K562 (cell line): ENCODE measurements around the gene PFKFB2. TPM values are rescaled to one million over a fixed set of nuclear protein-coding genes. Genes with fewer than 3 reads are reported as not detected.
A peak's percentile ranks its signal among the peaks of the same experiment; 100 is the strongest.

ENCODE experiments used
- CEBPG ChIP-seq, 3 experiments: fragments of 200-800 bp in 1 of 3; sonication (Bioruptor generic) in 1 of 3; sonication (generic) in 1 of 3; formaldehyde crosslinking in 1 of 3; IDR thresholded peaks in 2 of 3; conservative IDR thresholded peaks in 1 of 3; 2 replicates each; pipeline versions ENCODE4 v1.6.1 to v1.8.0; 2016 to 2022; ENCODE audit warnings: missing compliant biosample characterization in 2 of 3, missing genetic modification characterization in 2 of 3, mild to moderate bottlenecking in 1 of 3, missing genetic modification reagents in 1 of 3
- FOXA1 ChIP-seq: fragments of 450-650 bp; IDR thresholded peaks from 2 replicates; pipeline ENCODE4 v1.6.1; 2016; ENCODE audit warnings: mild to moderate bottlenecking, borderline replicate concordance
- GATAD2A ChIP-seq: fragments of 450-650 bp; IDR thresholded peaks from 2 replicates; pipeline ENCODE4 v1.6.1; 2017
- JUND ChIP-seq, 2 experiments: IDR thresholded peaks; 2 replicates in 1 of 2; 3 replicates in 1 of 2; pipeline ENCODE4 v1.6.1; 2011; ENCODE audit warnings: borderline replicate concordance in 2 of 2, low read depth in 2 of 2, low read length in 2 of 2, improper control_type of control experiment in 1 of 2, missing biosample characterization in 1 of 2, missing genetic modification characterization in 1 of 2, missing genetic modification reagents in 1 of 2
- KAT8 ChIP-seq: fragments of 450-650 bp; IDR thresholded peaks from 2 replicates; pipeline ENCODE4 v1.6.1; 2016; ENCODE audit warnings: low read depth, mild to moderate bottlenecking
- KLF10 ChIP-seq: fragments of 250-450 bp; sonication (Bioruptor Pico); IDR thresholded peaks from 2 replicates; pipeline ENCODE4 v1.6.1; 2021; ENCODE audit warnings: matching md5 sums
- KLF13 ChIP-seq: fragments of 450-650 bp; IDR thresholded peaks from 2 replicates; pipeline ENCODE4 v1.6.1; 2016; ENCODE audit warnings: missing genetic modification characterization, low read depth, mild to moderate bottlenecking, missing compliant biosample characterization, moderate library complexity, borderline replicate concordance
- LCOR ChIP-seq: sonication (generic); formaldehyde crosslinking; IDR thresholded peaks from 2 replicates; pipeline ENCODE4 v1.8.0; 2022; ENCODE audit warnings: mild to moderate bottlenecking, missing genetic modification reagents
- NFYB ChIP-seq: IDR thresholded peaks from 2 replicates; pipeline ENCODE4 v1.6.1; 2011; ENCODE audit warnings: mild to moderate bottlenecking, moderate library complexity; ENCODE audit not compliant: insufficient read length; ENCODE audit errors: extremely low read depth
- PCBP1 ChIP-seq: fragments of 200-400 bp; formaldehyde crosslinking; IDR thresholded peaks from 2 replicates; pipeline ENCODE4 v1.6.1; 2018; ENCODE audit warnings: mild to moderate bottlenecking, low read depth, low read length; ENCODE audit not compliant: poor library complexity, severe bottlenecking
- PHF21A ChIP-seq: fragments of 450-650 bp; IDR thresholded peaks from 2 replicates; pipeline ENCODE4 v1.6.1; 2017; ENCODE audit warnings: low read depth, borderline replicate concordance
- SPI1 ChIP-seq: IDR thresholded peaks from 2 replicates; pipeline ENCODE4 v1.6.1; 2011; ENCODE audit warnings: low read depth, low read length, control low read depth, borderline replicate concordance
- SREBF1 ChIP-seq: fragments of 150-350 bp; IDR thresholded peaks from 2 replicates; pipeline ENCODE4 v1.6.1; 2014; ENCODE audit warnings: antibody characterized with exemption, low read depth, low read length, borderline replicate concordance
- STAG1 ChIP-seq: sonication (generic); formaldehyde crosslinking; IDR thresholded peaks from 2 replicates; pipeline ENCODE4 v1.5.0; 2020; ENCODE audit warnings: missing genetic modification reagents, borderline replicate concordance
- TRIM24 ChIP-seq, 2 experiments: fragments of 450-650 bp; IDR thresholded peaks; 2 replicates each; pipeline ENCODE4 v1.6.1; 2016
- ZNF436 ChIP-seq: fragments of 250-450, 450-650 bp; sonication (Bioruptor Pico); formaldehyde crosslinking; IDR thresholded peaks from 2 replicates; pipeline ENCODE4 v1.7.0; 2020; ENCODE audit warnings: mild to moderate bottlenecking
- ZNF583 ChIP-seq: fragments of 250-450 bp; sonication (Bioruptor Pico); IDR thresholded peaks from 2 replicates; pipeline ENCODE4 v1.4.0; 2020
- ZNF699 ChIP-seq: fragments of 250-450 bp; sonication (Bioruptor Pico); IDR thresholded peaks from 2 replicates; pipeline ENCODE4 v1.8.0; 2021; ENCODE audit warnings: mild to moderate bottlenecking, moderate library complexity; ENCODE audit not compliant: insufficient replicate concordance
- polyA plus RNA-seq, 8 experiments: library from polyadenylated mRNA; depleted of rRNA in 4 of 8; stranded (reverse) in 5 of 8; unstranded in 3 of 8; fragments of >200 nt; fragmentation: Nextera tagmentation in 2 of 8; fragmentation: Illumina TruSeq in 1 of 8; extraction: Ambion mirVana in 2 of 8; extraction: Trizol in 1 of 8; gene quantifications; 2 replicates each; pipeline versions ENCODE4 v1.2.1 to v1.2.3, GENCODE V29; 2011 to 2014; ENCODE audit warnings: inconsistent platforms in 1 of 8, missing spikeins in 1 of 8
- total RNA-seq, 7 experiments: library from RNA; depleted of rRNA in 6 of 7; stranded (reverse); fragments of >200 nt in 6 of 7; fragmentation: Illumina TruSeq in 2 of 7; extraction: Trizol in 2 of 7; gene quantifications; 2 replicates each; pipeline versions ENCODE4 v1.2.1 to v1.2.3, GENCODE V29; 2011 to 2021; ENCODE audit warnings: low replicate concordance in 1 of 7
- TF ChIP-seq, protein P1 (sequence below), 2 experiments: fragments of 450-650 bp; IDR thresholded peaks; 2 replicates each; pipeline ENCODE4 v1.6.1; 2016; ENCODE audit warnings: mild to moderate bottlenecking in 2 of 2, borderline replicate concordance in 1 of 2, low read depth in 1 of 2, moderate library complexity in 1 of 2

Gene PFKFB2
- total and polyA plus RNA-seq, 9 of the 15 experiments (the other 6 are each of a cell fraction or from before 2014, with no cell fraction given), result 6.9 to 26.0 (median 16.4) TPM

GRCh38 chr1:207052911-207053769, at the start of gene PFKFB2 (continued):
- peak; percentile 64; the same call in 1 of the 2 replicates for TF ChIP-seq KLF13
- peak; percentile 86; the same call in 1 of the 2 replicates for TF ChIP-seq LCOR
- peak; percentile 54 for TF ChIP-seq JUND (IDR thresholded peaks at IDR 0.05; ENCODE audit: borderline replicate concordance, low read depth, low read length)
- TF ChIP-seq JUND (tag; IDR thresholded peaks at IDR 0.05; ENCODE audit: borderline replicate concordance, low read depth, low read length), result no peak
- no peak for TF ChIP-seq PCBP1
- TF ChIP-seq PHF21A, result no peak
- TF ChIP-seq KAT8, result no peak
- no peak for TF ChIP-seq KLF10 (CRISPR knock-in tag)
- TF ChIP-seq ZNF436 (CRISPR knock-in tag), result no peak
- 0 out of 2 replicates have a peak, but pooled peaks have one; percentile 9 for TF ChIP-seq ZNF583
- peak; percentile 22; the same call in 1 of the 2 replicates for TF ChIP-seq SREBF1
- no peak for TF ChIP-seq STAG1 (CRISPR knock-in tag)
- no peak for TF ChIP-seq SPI1
- no peak for TF ChIP-seq FOXA1
- TF ChIP-seq GATAD2A, result no peak
- TF ChIP-seq ZNF699 (CRISPR knock-in tag), result no peak
- no peak for TF ChIP-seq CEBPG (CRISPR knock-in tag; IDR thresholded peaks at IDR 0.05)
- TF ChIP-seq CEBPG (tag; conservative IDR thresholded peaks at IDR 0.05 in 1 of 2, IDR thresholded peaks at IDR 0.05 in 1 of 2), result 0 out of 4 replicates have a peak, but pooled peaks of 1 of the 2 experiments have one; percentile 5
- no peak; a peak in 2 of 4 replicates for TF ChIP-seq TRIM24 (IDR thresholded peaks at IDR 0.05)
- TF ChIP-seq, protein P1, sequence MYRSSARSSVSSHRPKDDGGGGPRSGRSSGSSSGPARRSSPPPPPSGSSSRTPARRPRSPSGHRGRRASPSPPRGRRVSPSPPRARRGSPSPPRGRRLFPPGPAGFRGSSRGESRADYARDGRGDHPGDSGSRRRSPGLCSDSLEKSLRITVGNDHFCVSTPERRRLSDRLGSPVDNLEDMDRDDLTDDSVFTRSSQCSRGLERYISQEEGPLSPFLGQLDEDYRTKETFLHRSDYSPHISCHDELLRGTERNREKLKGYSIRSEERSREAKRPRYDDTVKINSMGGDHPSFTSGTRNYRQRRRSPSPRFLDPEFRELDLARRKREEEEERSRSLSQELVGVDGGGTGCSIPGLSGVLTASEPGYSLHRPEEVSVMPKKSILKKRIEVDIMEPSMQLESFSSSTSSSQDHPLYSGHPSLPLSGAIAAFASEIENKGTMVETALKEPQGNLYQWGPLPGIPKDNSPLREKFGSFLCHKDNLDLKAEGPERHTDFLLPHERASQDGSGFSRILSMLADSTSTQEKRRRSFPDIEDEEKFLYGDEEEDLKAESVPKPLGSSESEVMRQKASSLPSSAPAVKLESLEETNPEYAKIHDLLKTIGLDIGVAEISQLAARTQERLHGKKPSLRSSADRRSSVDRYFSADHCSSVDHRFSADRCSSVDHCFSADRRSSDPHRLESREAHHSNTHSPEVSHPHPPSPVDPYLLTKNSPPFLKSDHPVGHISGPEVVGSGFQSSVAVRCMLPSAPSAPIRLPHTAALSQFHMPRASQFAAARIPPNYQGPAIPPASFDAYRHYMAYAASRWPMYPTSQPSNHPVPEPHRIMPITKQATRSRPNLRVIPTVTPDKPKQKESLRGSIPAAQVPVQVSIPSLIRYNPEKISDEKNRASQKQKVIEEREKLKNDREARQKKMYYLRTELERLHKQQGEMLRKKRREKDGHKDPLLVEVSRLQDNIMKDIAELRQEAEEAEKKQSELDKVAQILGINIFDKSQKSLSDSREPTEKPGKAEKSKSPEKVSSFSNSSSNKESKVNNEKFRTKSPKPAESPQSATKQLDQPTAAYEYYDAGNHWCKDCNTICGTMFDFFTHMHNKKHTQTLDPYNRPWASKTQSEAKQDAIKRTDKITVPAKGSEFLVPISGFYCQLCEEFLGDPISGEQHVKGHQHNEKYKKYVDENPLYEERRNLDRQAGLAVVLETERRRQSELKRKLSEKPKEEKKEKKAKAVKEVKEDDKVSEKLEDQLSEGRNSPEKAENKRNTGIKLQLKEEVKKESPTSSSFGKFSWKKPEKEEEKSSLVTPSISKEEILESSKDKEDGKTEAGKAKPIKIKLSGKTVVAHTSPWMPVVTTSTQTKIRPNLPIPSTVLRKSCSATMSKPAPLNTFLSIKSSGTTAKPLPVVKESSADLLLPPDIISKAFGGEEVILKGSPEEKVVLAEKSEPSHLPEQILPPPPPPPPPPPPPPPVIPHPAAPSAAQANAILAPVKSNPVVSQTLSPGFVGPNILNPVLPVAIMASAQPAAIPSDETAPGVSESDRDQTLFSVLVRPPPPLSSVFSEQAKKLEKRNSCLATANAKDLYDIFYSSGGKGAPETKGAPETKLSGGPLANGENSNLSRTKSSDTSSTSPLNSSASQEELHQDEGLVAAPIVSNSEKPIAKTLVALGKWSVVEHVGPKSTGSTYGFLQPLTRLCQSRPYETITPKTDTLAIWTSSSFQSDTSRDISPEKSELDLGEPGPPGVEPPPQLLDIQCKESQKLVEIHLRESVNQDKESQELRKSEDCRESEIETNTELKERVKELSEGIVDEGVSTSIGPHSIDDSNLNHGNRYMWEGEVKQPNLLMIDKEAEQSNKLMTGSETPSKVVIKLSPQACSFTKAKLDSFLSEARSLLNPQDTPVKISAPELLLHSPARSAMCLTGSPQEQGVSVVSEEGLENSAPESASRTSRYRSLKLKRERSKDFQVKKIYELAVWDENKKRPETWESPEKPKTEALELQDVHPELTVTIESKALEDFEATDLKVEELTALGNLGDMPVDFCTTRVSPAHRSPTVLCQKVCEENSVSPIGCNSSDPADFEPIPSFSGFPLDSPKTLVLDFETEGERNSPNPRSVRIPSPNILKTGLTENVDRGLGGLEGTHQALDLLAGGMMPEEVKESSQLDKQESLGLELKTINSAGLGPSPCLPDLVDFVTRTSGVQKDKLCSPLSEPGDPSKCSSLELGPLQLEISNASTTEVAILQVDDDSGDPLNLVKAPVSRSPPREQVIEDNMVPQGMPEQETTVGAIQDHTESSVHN (IDR thresholded peaks at IDR 0.05; ENCODE audit: borderline replicate concordance in 1 of 2, low read depth in 1 of 2), result no peak
- TF ChIP-seq NFYB, result peak; percentile 36
